GM21526 (cell line): ENCODE results near the gene PDIA2.
"Not testable (repeated sequence)": the region's sequence is repeated elsewhere in the genome, so short reads cannot be mapped to it uniquely, and the experiment has no call there.

ENCODE experiments used
- ATAC-seq: cut with Tn5 transposase; IDR thresholded peaks from one replicate; pipeline ENCODE4 v1.9.1; 2021; ENCODE audit warnings: moderate library complexity; ENCODE audit not compliant: unreplicated experiment, low FRiP score

The PDIA2 gene

GRCh38 chr16:263182-263774, 19.7 kb upstream of the PDIA2 start:
- no peak for ATAC-seq

DNA sequence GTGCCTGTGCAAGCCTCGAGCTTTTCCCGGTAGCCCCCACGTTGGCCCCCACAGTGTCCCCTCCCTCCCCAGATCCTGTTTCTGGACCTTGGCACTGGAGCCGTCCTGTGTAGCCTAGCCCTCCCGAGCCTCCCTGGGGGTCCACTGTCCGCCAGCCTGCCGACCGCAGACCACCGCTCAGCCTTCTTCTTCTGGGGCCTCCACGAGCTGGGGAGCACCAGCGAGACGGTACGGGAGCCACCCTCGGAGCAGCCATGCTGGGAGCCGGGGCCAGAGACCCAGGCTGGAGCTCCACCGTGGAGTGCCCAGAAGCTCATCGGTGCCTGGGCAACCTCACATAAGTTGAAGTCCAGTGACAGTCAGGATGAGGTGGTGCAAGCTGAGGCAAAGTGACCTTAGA, 19.0 kb upstream of the PDIA2 start:
- ATAC-seq: no peak

- ATAC-seq: no peak
These were observed 18.5 kb upstream of the PDIA2 start for GRCh38 chr16:264440-264951.

GRCh38 chr16:265002-265529, 17.9 kb upstream of the PDIA2 start:
- no peak for ATAC-seq

- ATAC-seq: no peak
These were observed 17.3 kb upstream of the PDIA2 start for GRCh38 chr16:265711-266110.

- ATAC-seq: no peak
These were observed 16.5 kb upstream of the PDIA2 start for GRCh38 chr16:266258-267164.

- not testable (repeated sequence) for ATAC-seq
These were observed 15.4 kb upstream of the PDIA2 start for GRCh38 chr16:267562-267961.

DNA sequence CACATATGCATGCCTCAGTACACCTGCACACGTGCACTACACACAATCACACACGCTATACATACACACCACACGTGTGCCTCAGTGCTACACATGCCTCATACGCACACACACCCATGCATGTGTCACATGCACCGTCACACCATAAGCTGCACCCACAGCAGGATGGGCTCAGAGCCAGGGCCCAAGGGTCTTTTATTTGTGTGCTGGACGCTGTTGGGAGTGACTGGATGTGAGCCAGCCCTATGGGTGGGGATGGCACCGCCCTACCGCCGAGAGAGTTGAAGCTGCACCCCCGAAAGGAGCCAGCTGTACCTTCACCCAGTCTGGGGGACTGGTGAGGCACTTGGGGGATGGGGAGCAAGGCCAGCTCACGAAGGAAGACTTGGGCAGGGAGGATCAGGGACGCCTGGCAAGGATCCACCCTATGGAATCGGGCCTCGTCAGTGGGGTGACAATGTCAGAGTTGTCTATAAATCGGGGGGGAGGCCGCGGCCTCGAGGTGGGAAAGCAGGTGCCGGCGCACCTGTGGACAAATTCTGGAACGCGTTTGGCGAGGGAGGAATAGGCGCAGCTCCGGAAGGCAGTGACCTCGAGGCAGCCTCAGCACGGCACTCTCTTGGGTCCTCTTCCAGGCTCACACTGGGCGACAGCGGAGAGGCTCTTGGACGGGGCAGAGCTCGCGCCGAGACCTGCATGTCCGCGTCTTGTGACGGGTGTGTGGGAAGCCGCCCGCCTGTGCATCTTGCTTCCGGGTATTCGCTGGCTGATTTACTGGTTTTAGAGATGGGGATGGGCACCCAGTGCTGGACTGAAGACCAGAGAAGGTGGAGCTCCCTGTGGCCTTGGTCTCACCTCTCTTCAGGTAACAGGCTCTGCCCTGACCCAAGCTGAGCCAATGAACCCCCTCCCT, 14.6 kb upstream of the PDIA2 start:
- no peak for ATAC-seq

- ATAC-seq: no peak
These were observed 13.7 kb upstream of the PDIA2 start for GRCh38 chr16:269061-269796.

GRCh38 chr16:270381-271255, 12.3 kb upstream of the PDIA2 start:
- ATAC-seq: no peak

DNA sequence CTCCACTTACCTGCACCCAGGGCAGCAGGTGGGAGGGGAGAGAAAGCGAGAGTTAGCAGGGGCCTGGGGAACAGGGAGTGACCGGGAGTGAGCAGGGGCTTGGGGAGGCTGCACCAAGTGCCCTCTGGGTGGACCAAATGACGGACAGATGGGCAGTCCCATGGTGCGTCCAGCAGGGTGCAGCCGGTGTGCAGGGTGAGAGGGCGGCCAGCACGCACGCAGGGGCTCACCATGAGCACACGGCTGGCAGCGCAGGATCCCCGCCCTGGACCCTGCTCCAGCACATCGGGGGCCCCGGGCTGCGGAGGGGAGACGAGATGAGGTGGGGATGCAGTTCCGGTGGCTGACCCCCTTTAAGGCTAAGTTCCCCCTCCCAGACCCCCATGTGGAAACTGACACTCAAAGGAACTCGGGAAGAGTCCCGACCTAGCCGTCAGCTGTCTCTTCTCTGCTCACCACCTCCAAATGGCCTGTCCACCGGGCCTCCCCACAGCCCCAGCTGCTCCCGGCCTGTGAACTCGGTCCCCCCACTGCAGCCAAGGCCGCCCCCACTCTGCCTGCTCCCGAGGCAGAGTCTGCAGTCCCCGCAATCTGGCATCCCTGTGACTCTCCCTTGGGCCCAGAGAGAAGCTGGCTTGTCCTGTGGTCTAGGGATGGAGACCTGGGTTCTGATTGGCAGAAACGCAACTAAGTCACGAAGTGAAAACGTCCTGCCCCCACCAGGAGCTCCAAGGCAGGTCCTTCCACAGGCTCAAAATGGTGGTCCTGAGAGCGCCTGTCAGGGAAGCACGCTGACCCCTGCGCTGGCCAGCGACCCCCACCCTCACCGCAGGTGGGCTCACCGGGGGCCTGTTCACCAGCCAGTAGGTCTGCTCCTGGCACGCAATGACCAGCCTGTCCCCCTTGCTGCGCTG, 10.1 kb upstream of the PDIA2 start:
- no peak for ATAC-seq

- no peak for ATAC-seq
These were observed 9.2 kb upstream of the PDIA2 start for GRCh38 chr16:273547-274421.

GRCh38 chr16:275041-275641, 7.8 kb upstream of the PDIA2 start:
- no peak for ATAC-seq

DNA sequence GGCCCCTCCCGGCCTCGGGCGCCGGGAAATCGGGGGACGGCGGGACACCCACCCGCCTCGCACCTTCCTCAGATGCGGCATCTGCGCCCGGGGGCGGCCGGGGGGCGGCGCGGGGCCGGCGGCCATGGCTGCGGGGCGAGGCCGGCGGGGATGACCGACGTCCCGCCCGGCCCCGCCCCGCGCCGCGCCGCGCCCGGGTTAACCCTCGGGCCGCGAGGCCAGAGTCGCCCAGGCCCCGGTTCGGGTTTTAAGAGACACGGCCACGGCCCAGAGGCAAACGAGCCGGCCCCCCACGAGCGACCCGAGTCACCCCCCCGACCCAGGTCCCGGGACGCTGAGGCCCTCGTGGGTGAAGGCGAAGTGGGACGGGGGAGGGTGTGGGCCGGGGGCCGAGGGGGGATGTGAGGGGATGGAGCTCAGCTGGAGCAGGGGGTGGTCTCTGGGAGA, 7.2 kb upstream of the PDIA2 start, which contains the start of gene RGS11:
Gene RGS11 (minus strand): TSS at position 159 of the 447 bp plus-strand sequence. CDS start 33 bp downstream, at position 126.
- ATAC-seq: no peak

DNA sequence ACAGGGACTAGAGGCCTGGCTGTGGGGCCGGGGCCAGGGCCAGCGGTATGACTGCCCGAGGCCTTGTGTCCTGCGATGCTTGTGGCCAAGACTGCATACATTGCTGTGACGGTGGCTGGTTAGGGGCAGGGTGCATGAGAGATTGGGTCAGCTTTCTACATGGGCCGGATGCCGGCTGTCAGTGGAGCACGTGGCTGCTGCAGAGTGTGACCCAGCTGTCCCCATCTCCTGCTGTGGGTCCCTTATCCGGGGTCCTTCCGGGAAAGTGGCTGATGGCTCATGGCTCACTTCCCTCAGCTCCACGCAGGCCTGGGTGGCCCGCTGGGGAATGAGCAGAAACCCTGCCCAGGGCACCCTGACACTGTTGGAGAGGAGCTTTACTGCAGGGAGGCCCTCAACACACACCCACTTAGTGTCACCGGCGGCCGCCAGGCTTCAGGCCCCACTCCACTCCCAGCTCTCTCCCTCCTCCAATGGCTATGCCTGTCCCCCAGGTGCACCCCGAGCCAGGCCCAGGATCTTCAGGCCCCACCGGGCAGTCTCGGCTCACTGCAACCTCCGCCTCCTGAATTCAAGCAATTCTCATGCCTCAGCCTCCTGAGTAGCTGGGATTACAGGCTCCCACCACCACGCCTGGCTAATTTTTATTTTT, 6.4 kb upstream of the PDIA2 start:
- no peak for ATAC-seq

GRCh38 chr16:278863-279366, 4.0 kb upstream of the PDIA2 start:
- ATAC-seq: no peak
